Midbrain (tissue), 1 donor: ENCODE data around the gene SERTAD2.

Experiments
- DNase-seq: peaks from one replicate; lab custom pipeline; 2025; lab: John Stamatoyannopoulos, UW

SERTAD2 gene

DNA sequence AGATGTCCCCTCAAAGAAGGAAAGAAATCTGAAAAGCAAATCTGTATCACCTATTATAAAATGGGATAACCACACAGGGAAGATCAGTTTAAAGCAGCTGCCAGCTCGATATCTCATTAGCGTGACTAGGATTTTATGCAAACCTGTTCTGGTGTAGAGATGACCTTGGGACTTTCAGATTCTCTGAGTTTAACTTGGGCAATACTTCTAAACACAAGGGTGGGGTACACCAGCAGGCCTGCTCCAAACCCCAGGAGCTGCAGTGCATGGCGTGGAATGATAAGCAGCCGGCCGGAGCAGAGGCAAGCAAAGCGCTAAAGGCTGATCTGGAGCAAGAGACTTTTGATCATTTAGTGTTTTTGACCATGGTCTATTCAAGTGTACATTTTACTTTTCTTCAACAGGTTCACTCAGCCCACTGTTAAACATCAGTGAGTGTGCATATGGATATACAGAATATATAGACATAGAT lies 4.7 kb downstream of the SERTAD2 start:
- no peak for DNase-seq

DNA sequence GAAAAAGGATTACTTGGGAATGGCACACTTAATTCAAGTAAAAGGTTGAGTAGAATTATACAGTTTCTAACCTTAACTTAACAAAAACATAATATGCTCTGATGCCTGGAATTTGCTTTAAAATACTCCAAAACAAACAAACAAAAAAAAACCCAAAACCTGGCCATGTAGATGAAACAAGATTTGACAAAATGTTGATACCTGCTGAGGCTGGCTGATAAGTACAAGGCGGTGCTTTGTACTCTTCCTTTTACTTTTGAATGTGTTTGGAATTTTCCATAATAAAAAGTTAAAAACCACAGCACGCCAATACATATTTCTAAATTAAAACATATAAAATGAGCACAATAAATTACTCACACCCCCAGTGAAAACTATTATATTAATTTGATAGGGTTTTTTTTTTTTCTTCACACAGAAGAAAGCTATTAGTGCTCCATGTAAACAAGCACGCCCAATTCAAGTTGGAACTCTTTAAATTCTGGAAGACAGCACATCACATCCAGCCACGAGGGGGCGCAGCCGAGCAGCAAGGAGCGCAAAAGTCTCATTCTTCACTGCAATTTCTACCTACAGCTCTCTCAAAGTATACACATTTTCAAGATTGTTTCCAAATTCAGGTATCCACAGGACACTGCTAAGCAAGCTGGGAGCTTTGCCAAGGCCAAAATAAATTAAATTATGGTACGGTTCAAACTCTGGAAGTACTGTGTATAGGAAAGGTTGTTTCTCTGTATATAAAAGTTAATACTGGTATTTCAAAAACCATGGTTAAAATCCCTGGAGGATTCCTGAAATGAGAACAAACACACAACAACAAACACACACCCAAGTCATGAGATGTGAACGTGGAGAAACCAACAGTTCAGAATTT lies 7.5 kb downstream of the SERTAD2 start:
- peak; percentile 92 for DNase-seq

GRCh38 chr2:64644458-64645382 lies 9.0 kb downstream of the SERTAD2 start:
- DNase-seq, result peak; percentile 40

GRCh38 chr2:64643838-64644457 lies 9.8 kb downstream of the SERTAD2 start:
- DNase-seq, result no peak

DNA sequence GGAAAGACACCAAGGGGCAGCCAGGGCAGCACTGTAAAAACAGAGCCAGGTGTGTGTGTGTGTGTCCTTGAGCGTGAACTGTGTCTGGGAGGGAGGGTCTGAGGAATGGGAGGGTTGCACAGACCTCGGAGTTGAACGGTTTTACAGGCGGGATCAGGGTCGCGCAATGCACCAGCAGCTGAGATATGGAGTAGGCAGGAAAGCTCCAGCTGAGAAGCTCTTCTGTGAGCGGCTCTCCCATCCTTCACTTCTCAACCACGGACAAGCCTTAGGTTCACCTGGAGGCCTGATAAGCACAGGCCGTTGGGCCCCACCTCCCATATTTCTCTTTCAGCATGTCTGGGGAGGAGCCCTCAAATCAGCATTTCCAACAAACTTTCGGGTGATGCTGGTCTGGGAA lies 12.1 kb downstream of the SERTAD2 start:
- no peak for DNase-seq

DNA sequence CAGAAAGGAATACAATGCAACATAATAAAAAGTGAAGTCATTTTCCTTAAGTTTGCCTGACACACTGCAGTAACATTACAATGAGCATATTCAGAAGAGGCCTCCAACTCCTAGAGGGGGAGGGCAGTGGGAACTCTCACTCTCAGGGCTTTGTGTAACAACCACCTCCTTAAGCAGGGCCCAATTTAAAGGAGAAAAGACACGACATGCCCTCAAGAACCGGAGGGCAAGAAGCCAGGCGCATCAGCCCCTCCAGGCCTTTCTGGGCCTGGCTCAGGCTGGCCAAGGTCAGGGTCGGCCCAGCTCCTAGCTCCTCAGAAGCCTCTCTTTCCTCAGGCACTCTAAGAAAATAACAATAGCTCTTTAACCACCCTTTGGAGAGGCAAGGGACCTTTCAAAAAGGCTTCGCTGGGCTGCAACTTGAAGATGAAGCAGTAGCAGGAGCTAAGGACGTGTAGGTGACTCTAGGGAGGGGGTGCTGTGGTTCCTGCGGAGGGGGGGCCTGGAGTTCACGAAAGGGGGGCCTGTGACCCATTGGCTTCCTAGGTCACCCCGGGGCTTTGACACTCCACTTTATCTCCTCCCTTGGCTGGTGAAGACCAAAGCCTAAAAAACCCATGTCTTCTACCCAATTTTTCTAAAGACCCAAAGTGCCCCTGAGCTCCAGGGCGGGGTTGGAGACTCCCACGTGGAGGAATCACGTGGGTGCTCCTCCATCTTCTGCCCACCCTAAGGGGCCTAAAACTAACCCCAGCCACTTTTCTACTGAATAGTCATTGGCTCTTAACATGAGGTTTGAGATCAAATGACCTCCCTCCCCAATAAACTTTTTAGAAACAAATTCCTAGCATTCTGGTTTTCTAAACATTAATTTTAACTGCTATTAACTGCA lies 13.3 kb downstream of the SERTAD2 start:
- no peak for DNase-seq

- no peak for DNase-seq
Measured at GRCh38 chr2:64639691-64640090, 14.0 kb downstream of the SERTAD2 start.

DNA sequence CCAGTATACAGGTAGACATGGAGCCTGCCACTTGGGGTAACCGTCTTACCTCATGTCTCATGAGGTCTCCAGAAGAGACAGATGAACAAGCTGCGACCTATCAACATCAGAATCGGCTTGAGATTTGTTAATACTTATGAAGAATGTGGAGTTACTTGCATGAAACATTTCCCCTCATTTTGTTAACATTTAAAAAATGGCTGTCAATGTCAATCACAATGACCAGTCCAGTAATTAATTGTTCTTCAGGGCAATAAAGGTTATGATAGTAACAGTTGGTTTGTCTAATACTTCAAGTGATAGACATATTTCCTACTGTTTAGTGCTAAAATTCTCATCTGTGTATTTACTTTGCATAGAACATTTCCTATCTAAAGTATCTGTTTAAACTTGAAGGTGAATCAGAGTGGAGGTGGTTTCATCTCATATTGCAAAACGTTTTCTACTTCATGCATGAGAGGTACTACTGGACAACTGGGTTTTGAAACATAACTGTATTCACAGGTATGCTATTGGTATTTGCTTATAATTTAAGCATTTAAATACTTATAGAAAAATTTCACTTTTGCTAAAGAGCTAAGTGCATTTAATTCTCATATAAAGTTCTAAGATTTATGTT lies 15.1 kb downstream of the SERTAD2 start:
- no peak for DNase-seq

DNA sequence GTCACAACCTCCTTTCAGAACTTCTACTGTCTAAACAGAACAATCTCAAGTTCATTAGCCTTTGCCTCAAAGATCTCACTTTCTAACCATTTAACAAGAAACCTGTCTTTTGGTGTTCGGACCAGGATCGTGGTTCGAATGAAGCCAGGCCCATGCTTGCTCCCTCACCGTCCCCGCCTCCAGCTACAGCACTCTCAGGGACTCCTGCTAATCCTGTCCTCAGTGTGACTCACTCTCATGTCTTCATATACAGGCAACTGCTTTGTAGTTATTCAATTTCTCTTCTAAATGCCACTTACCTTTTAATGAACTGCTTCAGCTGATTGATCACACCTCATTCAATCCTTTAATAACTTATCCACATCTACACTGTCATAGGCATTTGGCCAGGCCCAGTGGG lies 15.8 kb downstream of the SERTAD2 start:
- no peak for DNase-seq

DNA sequence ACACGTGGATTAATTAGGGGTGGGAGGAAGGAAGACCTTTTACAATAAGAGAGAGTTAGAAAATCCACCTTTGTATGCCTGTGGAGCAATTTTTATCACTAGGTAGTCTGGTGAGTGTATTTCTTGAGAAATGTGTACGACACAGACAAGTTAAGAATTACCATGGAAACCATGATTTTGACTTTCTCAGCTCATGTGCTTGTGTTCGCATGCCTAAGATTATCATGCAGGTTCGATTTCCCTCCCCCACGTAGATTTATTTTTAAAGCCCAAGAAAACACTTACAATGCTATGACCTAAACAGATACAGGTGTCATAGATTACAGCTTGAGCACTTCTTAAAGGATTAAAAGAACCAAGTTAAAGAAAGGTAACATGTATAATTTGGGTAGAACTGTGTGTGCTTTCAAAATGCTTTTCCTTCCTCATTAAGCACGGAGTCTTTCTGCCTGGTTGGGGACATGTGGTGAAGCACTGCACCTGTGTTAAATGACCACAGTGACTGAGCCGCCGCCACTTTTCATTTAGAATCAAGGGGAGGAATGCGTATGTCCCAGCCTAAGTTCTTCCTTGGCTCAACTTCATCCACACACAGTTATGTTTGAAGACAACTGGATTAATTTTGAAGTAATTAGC lies 16.6 kb downstream of the SERTAD2 start:
- DNase-seq, result no peak

DNA sequence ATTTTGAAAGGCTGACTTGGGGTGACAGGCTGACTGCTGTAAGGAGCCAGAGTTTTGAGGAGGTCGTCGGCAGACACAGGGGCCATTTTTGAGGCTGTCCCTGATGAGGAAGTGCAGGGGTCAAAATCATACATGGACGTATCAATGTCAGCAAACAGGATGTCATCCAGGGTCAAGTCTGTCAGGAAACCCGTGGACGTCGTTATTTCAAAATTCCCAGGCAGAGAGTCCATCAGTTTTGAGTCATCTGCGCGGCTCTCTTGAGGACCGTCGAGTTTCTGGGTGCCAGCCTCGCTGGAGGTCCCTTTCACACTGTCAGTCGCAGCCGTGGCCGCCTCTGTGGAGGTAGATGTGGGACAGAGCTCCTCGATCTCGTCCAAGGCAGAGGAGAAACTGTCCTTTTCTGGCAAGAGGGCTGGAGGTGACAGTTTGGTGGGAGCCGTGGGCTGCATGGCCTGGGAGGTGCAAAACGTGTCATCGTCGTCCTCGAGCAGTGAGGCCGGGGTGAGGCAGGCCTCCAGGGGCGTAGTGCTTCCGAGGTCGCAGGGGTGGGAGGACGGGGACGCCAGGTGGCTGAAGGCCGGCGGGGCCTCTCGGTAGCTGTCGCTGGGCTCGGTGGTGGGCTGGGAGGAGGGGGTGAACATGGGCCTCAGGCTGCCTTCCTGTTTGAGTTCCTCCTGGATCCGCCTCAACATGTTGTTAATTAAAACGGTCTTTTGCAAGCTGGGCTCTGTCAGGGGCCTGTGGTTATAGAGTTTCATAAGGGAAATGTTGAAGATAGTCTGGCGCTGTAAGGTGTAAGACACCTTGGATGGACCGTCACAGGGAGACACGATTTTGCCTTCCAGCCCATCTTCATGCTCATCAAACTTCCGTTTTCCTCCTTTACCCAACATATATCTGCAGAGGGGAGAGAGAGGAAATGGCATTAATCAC lies 17.5 kb downstream of the SERTAD2 start:
- no peak for DNase-seq

- DNase-seq, result no peak
Measured at GRCh38 chr2:64634345-64635267, 19.1 kb downstream of the SERTAD2 start.

DNA sequence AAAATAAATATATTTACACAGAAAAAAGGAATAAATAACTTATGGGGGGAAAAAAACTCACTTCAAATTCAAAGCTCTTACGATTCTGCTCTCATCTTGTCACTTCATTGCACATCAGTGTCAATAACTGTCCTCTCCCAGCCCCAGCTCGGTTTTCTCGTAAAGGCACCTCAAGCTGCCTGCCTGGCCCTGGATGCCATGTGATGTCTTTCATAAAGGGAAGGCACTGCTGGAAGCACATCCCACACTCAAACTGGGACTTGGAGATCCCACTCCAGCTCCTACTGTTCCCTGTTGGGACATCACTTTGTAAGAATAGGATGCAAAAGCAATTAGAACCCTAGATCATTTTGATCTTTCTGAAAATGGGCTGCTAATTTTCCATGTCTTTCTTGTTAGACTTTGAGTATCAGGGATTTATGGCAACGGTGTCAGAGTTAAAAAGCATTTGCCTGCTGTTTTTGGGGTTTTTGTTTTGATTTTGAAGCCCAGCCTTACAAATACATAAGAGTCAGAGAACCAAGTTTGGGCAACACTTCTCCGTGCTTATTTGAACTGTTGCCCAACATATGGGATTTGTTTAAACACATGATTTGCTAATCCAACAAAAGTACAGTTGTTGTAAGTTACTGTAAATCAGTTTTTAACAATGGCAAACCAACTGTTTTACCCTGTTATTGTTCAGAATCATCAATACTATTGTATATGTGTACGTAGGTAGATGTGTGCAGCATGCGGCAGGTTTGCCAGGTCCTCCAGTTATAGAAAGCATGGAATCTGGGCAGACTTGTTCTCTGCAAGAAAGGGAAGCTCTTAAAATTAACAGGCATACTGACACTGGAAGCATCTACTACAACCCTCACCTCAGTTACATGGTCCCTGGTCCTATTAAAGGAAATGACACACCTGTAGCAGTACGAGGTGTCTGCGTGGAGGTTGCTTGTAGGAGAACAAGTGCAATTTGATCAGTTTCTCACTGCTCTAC lies 20.6 kb downstream of the SERTAD2 start:
- no peak for DNase-seq

DNA sequence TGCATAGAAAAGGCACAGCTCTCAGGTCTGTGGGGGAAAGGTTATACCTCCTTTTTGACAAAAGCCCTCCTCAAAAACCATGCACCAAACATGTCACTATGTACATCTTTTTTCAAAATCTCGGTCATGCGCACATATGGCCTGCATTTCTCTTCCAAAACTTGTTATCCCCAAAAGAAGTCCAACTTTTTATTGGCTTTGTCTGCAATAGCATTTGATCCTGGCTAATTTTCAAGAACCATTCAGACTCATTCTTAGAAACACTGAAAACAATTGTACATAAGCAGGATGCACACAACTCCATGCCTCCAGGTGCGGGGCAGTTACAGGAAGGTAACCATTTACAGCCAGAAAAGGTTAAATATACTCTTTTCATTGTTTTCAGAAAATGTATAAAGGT lies 21.9 kb downstream of the SERTAD2 start:
- no peak for DNase-seq

DNA sequence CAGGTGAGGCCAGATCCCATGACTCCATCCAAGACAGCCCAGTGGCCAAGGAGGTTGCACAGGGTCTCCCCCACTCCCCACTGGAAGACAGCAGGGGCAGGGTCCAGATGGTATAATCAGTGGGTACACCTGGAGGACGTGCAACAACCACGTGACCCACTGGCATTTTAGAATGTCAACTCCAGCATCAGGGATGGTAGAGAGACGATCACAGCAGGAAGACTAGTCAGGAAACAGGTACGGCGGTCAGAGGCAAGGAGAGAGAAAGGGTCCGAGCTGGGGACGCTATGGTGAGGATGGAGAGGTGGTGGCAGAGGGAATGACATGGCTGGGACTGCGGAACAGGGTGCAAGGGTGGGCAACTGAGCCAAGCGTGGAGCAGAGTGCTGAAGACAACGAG lies 23.0 kb downstream of the SERTAD2 start:
- DNase-seq, result no peak

DNA sequence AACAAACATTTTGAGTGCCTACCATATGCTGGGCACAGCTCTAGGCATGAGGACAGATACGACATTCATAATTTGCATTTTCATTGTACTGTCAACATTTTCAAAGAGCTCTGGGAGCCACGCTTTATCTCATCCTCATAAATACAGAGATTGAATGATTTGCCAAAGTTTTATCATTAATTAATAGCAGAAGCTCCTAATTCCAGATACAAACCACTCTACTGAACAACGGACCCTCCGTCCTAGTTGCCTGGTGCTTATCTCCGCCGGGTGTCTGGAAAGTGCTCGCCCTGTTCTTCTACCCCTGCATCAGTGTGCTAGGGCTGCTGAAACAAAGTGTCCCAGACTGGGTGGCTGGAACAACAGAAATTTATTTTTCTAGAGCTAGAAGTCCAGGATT lies 23.8 kb downstream of the SERTAD2 start:
- no peak for DNase-seq

- no peak for DNase-seq
Measured at GRCh38 chr2:64629329-64629781, 24.4 kb downstream of the SERTAD2 start.
